ENCODE results near the gene ARL8A. TPM values are rescaled to one million over a fixed set of nuclear protein-coding genes. Genes with fewer than 3 reads are reported as not detected.

Gene ARL8A
- total RNA-seq, 1 donor from 2014 or later = 38.5 TPM

DNA sequence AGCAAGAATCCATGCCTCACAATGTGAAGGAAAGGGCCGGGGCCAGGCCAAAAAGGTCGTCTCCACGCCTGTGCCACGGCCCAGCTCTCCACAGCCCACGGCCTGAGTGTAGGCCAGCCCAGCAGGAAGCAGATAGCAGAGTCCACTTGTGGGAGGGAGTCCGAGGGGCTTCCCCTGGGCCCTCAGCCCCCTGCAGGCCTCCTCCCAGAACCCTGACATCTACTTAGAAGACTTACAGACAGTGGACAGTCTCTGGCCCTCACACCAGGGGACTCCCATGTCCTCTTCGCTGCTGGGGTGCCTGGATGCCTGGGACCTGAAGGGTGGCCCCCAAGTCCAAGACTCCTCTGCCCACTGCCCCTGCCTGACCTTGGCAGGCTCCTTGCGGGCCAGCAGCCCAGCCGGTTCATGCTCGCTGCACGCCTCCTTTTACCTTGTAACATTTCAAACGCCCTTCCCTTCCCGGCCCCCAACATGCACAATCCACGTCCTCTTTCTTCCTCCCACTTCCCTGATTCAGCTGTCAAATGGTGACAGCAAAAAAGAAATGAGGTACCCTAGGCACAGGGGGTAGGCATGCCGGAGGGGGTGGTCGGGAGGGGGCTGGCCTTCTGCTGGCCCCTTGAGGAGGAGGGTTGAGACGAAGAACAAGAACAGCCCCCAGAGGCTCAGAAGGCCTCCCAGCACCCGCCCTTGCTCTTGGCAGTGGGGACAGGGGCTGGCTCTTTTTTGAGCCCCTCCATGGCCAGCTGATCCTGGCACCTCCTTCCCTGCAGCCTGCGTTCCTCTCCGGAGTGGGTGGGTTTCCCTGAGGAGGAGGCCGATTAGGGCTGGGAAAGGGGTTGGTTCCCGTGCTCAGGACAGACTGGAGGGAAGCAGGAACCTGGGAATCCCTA, 16.9 kb upstream of the ARL8A start:
- no peak for DNase-seq (ENCODE audit: low spot score in 2 of 2)
- TF ChIP-seq, protein P1, sequence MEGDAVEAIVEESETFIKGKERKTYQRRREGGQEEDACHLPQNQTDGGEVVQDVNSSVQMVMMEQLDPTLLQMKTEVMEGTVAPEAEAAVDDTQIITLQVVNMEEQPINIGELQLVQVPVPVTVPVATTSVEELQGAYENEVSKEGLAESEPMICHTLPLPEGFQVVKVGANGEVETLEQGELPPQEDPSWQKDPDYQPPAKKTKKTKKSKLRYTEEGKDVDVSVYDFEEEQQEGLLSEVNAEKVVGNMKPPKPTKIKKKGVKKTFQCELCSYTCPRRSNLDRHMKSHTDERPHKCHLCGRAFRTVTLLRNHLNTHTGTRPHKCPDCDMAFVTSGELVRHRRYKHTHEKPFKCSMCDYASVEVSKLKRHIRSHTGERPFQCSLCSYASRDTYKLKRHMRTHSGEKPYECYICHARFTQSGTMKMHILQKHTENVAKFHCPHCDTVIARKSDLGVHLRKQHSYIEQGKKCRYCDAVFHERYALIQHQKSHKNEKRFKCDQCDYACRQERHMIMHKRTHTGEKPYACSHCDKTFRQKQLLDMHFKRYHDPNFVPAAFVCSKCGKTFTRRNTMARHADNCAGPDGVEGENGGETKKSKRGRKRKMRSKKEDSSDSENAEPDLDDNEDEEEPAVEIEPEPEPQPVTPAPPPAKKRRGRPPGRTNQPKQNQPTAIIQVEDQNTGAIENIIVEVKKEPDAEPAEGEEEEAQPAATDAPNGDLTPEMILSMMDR (IDR thresholded peaks at IDR 0.05) = no peak
- no peak overlapping the region for H3K27ac ChIP-seq
- intact Hi-C loops (cut with DNase I) = no loop called here
- H3K36me3 ChIP-seq = no peaks in the 10 kb centered on the region
- H3K4me3 ChIP-seq = no peak overlapping the region
- no peaks in the 10 kb centered on the region for H3K9me3 ChIP-seq
- H3K27me3 ChIP-seq = no peaks in the 10 kb centered on the region
- no peaks in the 10 kb centered on the region for H3K4me1 ChIP-seq

DNA sequence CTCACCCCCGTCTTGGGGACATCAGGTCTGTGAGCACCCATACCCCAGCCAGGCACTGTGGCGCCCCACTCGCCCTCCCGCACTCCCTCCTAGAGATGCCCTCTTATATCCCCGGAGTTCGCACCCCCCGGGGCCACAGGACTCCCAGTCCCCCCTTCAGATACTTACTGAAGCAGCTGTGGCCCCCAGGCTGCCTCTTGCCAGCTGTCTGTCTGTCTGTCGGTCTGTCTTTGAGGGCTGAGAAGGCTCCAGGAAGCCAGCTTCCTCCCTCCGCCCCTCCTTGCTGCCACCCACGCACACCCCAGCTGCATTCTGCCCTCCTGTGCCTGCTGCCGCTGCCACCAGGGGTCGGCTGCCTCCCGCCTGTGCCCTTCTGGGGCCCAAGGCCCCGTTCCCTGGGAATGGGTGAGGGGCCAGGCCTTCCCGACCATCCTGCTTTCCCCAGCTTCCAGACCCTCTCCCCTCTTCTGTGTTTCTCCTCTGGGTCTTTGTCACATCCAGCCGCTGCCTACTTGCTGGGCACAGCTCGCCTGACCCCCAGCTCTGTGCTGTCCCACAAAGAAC, 15.9 kb upstream of the ARL8A start, which contains the start of gene PTPN7:
Gene PTPN7, minus strand, starts transcription at position 226 of the 564 bp plus-strand sequence. CDS start 1,200 bp downstream, outside the sequence.
- no peaks in the 10 kb centered on the region for H3K27me3 ChIP-seq
- peak within 1 kb of the TSS in 1 of 2 donors; percentile 7 for H3K27ac ChIP-seq
- H3K36me3 ChIP-seq = no peaks in the 10 kb centered on the region
- peak within 1 kb of the TSS in 1 of 2 donors; percentile 35 for H3K4me3 ChIP-seq
- no peak for DNase-seq (ENCODE audit: low spot score in 2 of 2)
- H3K9me3 ChIP-seq = no peaks in the 10 kb centered on the region
- TF ChIP-seq, protein P1 (IDR thresholded peaks at IDR 0.05) = peak in 1 of 3 experiments; percentile 5
- H3K4me1 ChIP-seq = no peaks in the 10 kb centered on the region
- intact Hi-C loops (cut with DNase I) = no loop called here

DNA sequence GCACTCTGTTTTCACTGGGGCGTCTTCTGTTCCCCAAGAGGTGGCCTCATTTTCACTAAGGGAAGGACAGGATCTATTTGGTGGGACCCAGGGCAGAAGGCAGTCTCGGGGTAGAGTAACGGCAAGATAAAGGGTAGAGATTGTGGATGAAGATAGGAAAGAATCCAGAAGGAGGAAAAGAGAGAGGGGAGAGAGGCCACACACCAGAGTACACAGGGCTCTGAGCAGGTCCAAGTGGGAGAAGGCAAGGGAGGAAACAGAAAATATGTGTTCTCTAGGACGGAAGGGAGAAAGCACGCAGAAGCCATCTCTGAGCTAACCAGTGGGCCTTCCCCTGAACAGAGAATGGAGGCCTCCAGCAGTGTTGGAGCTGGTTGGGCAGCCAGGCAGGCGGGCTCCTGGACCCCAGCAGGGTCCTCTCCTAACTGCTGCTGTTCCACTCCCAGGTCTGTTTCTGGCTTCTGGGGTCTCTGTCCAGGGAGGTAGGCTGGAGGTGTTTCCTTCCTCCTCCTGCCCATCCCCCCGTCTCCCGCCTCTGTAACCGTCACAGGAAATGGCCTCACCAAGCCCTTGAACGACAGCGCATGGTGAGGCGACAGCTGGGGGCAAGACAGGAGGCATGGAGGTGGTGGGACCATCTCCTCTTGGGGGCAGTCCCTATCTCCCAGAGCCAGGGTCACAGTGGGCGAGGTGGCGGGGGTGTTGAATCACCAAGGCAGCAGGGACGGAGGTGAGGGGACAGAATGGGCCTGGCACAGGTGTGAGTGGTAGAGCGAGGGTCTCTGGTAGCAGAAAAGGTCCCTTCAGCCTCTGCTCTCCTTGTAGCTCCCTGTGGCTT, 15.2 kb upstream of the ARL8A start:
- H3K27ac ChIP-seq = peak overlapping the region in 1 of 2 donors; percentile 7
- intact Hi-C loops (cut with DNase I) = no loop called here

DNA sequence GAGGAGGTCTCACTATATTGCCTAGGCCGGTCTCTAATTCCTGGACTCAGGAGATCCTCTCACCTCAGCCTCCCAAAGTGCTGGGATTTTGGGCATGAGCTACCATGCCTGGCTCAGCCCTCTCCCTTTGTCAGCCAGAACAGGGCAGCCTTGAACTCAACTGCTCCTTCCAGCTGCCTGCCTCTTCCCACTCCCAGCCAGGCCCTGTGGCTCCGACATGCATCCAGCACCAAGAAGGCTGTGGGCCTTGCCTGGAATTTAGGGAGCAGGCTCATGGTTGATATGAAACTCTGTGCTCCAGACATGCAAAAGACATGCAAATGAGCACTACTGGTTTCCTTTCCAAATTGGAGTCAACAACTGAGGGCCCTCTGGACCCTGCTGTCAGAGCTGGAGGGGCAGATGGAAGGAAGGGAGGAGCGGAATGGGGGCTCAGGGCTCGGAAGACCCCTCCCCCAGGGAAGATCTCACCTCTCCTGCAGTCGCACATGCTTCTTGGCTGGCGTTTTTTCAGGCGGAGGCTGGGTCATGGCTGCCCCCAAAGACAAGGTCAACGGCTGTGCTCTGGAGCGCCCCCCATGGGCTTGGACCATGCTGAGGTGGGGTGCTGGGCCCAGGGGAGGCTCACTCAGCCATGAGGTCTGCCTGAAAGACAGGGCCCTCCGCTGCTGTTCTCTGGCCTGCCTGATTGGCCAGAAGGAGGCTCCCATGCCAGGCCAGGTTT, 14.4 kb upstream of the ARL8A start:
- Histone ChIP-seq H3K9me3 (no peaks in the 10 kb centered on the region), H3K4me3 (no peak overlapping the region)

More for the DNA sequence above, 15.2 kb upstream of the ARL8A start:
- no peak for DNase-seq (ENCODE audit: low spot score in 2 of 2)
- no peaks in the 10 kb centered on the region for H3K36me3 ChIP-seq
- TF ChIP-seq, protein P1 (IDR thresholded peaks at IDR 0.05) = no peak
- H3K4me3 ChIP-seq = peak overlapping the region in 1 of 2 donors; percentile 35
- no peaks in the 10 kb centered on the region for H3K27me3 ChIP-seq
- peaks cover 0 to 4% of the 10 kb centered on the region in 2 donors for H3K4me1 ChIP-seq
- H3K9me3 ChIP-seq = no peaks in the 10 kb centered on the region

More for the DNA sequence above, 14.4 kb upstream of the ARL8A start:
- H3K27ac ChIP-seq = no peak overlapping the region
- H3K27me3 ChIP-seq = no peaks in the 10 kb centered on the region
- intact Hi-C loops (cut with DNase I) = no loop called here
- peaks cover 0 to 4% of the 10 kb centered on the region in 2 donors for H3K4me1 ChIP-seq
- H3K36me3 ChIP-seq = no peaks in the 10 kb centered on the region
- DNase-seq (ENCODE audit: low spot score in 2 of 2) = no peak
- TF ChIP-seq, protein P1 (IDR thresholded peaks at IDR 0.05) = no peak
